H1 (cell line): ENCODE data around the gene SMAGP. TPM values are rescaled to one million over a fixed set of nuclear protein-coding genes. Genes with fewer than 3 reads are reported as not detected.

Experiments used
- CBX5 ChIP-seq: fragments of 300-800, 300-1000 bp; sonication (generic); IDR thresholded peaks from 2 replicates; pipeline ENCODE4 v1.7.1; 2016; ENCODE audit warnings: antibody characterized with exemption, low read length, low read depth
- EZH2 ChIP-seq: fragments of 200-600 bp; sonication (generic); IDR thresholded peaks from 2 replicates; pipeline ENCODE4 v1.7.1; 2012; ENCODE audit warnings: low read depth, mild to moderate bottlenecking, moderate library complexity, low read length, inconsistent platforms; ENCODE audit not compliant: severe bottlenecking
- GTF2F1 ChIP-seq: IDR thresholded peaks from 2 replicates; pipeline ENCODE4 v1.6.1; 2012; ENCODE audit warnings: low read depth, low read length, improper control_type of control experiment, borderline replicate concordance
- KDM4A ChIP-seq: IDR thresholded peaks from one replicate; pipeline ENCODE4 v1.7.1; 2012; ENCODE audit warnings: low read depth, mild to moderate bottlenecking, moderate library complexity, low read length, inconsistent platforms; ENCODE audit not compliant: severe bottlenecking
- POLR2A ChIP-seq, 2 experiments: IDR thresholded peaks; 1 replicate in 1 of 2; 2 replicates in 1 of 2; pipeline ENCODE4 v1.6.1; 2011; ENCODE audit warnings: low read depth in 2 of 2, low read length in 2 of 2, mild to moderate bottlenecking in 2 of 2; ENCODE audit errors: control extremely low read depth in 1 of 2
- YY1 ChIP-seq: IDR thresholded peaks from 2 replicates; pipeline ENCODE4 v1.6.1; 2011; ENCODE audit warnings: low read depth, mild to moderate bottlenecking, low read length
- polyA plus RNA-seq, 7 experiments: library from polyadenylated mRNA; depleted of rRNA in 3 of 7; stranded (reverse) in 5 of 7; unstranded in 2 of 7; fragments of >200 nt in 5 of 7; fragments of 200-250 nt in 2 of 7; gene quantifications; 1 replicate in 5 of 7; 2 replicates in 1 of 7; 4 replicates in 1 of 7; pipeline versions ENCODE4 v1.2.1 to v1.2.3, GENCODE V29; 2011 to 2013; ENCODE audit warnings: missing spikeins in 2 of 7, mixed read lengths in 2 of 7
- total RNA-seq: library from RNA; stranded (reverse); fragmentation: NEBNext Ultra II Directional; extraction: Animal tissue kit (Norgen Biotek cat#: 25700); gene quantifications from 2 replicates; pipeline ENCODE4 v1.2.1, GENCODE V29; 2021

The SMAGP gene
- total and polyA plus RNA-seq, 2 of the 8 experiments (the other 6 are each of a cell fraction or from before 2014, with no cell fraction given): 9.4 to 12.7 TPM

DNA sequence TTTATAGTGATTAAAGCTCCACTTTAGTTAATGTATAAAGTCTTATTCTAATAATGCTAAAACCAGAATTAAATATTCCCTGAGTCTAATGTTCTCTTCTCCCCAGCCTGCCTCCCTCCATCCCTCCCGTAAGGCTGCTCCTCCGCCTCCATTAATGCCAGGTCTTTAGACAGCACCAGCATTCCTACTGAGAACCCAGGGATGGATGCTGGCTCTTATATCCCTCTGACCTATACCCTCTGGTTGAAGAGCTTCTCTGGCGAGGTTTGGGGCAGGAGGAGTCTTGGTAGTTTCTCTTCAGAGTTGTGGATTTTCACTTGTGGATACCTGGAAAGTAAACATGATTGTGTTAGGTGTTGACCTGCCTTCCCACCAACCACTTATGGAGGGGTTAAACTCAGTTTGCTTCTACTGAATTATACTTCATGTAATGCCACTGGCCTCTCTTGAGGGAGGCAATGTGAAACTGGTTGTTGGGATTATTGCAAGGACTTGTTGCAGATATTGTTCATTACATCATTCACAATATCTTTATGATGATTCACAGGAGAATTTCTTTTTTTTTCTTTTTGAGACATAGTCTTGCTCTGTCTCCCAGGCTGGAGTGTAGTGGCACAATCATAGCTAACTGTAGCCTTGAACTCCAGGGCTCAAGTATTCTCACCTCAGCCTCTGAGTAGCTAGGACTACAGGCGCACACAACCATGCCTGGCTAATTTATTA is 11.1 kb upstream of the SMAGP start (continued):
- TF ChIP-seq POLR2A (IDR thresholded peaks at IDR 0.05; ENCODE audit: control extremely low read depth in 1 of 2, low read depth in 2 of 2, low read length in 2 of 2) (no peak), CBX5 (no peak), EZH2 (no peak), KDM4A (no peak), YY1 (no peak), GTF2F1 (no peak)
